Measurements from ENCODE around the gene PCBP3.
A peak's percentile ranks its signal among the peaks of the same experiment; 100 is the strongest.

PCBP3 gene

GRCh38 chr21:45930792-45931191 lies 287.3 kb downstream of the PCBP3 start:
- TF ChIP-seq ZNF274 (IDR thresholded peaks at IDR 0.05; ENCODE audit: low read depth, low read length) (no peak), SUZ12 (IDR thresholded peaks at IDR 0.05; ENCODE audit: extremely low read depth, insufficient read depth, insufficient read length) (no peak), YY1 (IDR thresholded peaks at IDR 0.05; ENCODE audit: insufficient read depth, insufficient read length) (no peak)
- DNase-seq (ENCODE audit: low read depth, low spot score) = no peak
- peaks cover 10% of the 10 kb centered on the region for H3K27me3 ChIP-seq (ENCODE audit: insufficient read depth, insufficient read length)
- no peaks in the 10 kb centered on the region for H3K4me1 ChIP-seq (ENCODE audit: insufficient read depth, insufficient read length)
- H3K4me3 ChIP-seq (ENCODE audit: insufficient read length, low read depth) = no peak overlapping the region
- no peak overlapping the region for H3K9ac ChIP-seq (ENCODE audit: insufficient read length, low read depth)
- peaks cover 30% of the 10 kb centered on the region for H3K9me3 ChIP-seq (ENCODE audit: insufficient read depth, low read length)
- no peaks in the 10 kb centered on the region for H3K36me3 ChIP-seq (ENCODE audit: insufficient read depth, insufficient read length, low read length)

- H3K27me3 ChIP-seq (ENCODE audit: insufficient read depth, insufficient read length) = peaks cover 8% of the 10 kb centered on the region
- H3K9ac ChIP-seq (ENCODE audit: insufficient read length, low read depth) = no peak overlapping the region
- peaks cover 37% of the 10 kb centered on the region for H3K9me3 ChIP-seq (ENCODE audit: insufficient read depth, low read length)
- TF ChIP-seq YY1 (IDR thresholded peaks at IDR 0.05; ENCODE audit: insufficient read depth, insufficient read length) (no peak), ZNF274 (IDR thresholded peaks at IDR 0.05; ENCODE audit: low read depth, low read length) (no peak), SUZ12 (IDR thresholded peaks at IDR 0.05; ENCODE audit: extremely low read depth, insufficient read depth, insufficient read length) (no peak)
- no peak for DNase-seq (ENCODE audit: low read depth, low spot score)
- no peaks in the 10 kb centered on the region for H3K36me3 ChIP-seq (ENCODE audit: insufficient read depth, insufficient read length, low read length)
- H3K4me1 ChIP-seq (ENCODE audit: insufficient read depth, insufficient read length) = no peaks in the 10 kb centered on the region
- no peak overlapping the region for H3K4me3 ChIP-seq (ENCODE audit: insufficient read length, low read depth)
Measured at GRCh38 chr21:45931397-45931969, 288.0 kb downstream of the PCBP3 start.

GRCh38 chr21:45932922-45933502 lies 289.5 kb downstream of the PCBP3 start:
- TF ChIP-seq SUZ12 (IDR thresholded peaks at IDR 0.05; ENCODE audit: extremely low read depth, insufficient read depth, insufficient read length) = no peak
- TF ChIP-seq YY1 (IDR thresholded peaks at IDR 0.05; ENCODE audit: insufficient read depth, insufficient read length) = no peak
- no peak for TF ChIP-seq ZNF274 (IDR thresholded peaks at IDR 0.05; ENCODE audit: low read depth, low read length)
- Histone ChIP-seq H3K9ac (ENCODE audit: insufficient read length, low read depth) (no peak overlapping the region), H3K36me3 (ENCODE audit: insufficient read depth, insufficient read length, low read length) (no peaks in the 10 kb centered on the region), H3K9me3 (ENCODE audit: insufficient read depth, low read length) (peaks cover 53% of the 10 kb centered on the region), H3K27me3 (ENCODE audit: insufficient read depth, insufficient read length) (peaks cover 18% of the 10 kb centered on the region), H3K4me3 (ENCODE audit: insufficient read length, low read depth) (no peak overlapping the region), H3K4me1 (ENCODE audit: insufficient read depth, insufficient read length) (no peaks in the 10 kb centered on the region)
- DNase-seq (ENCODE audit: low read depth, low spot score) = no peak

GRCh38 chr21:45934085-45934484 lies 290.6 kb downstream of the PCBP3 start:
- no peaks in the 10 kb centered on the region for H3K36me3 ChIP-seq (ENCODE audit: insufficient read depth, insufficient read length, low read length)
- DNase-seq (ENCODE audit: low read depth, low spot score) = no peak
- no peak overlapping the region for H3K9ac ChIP-seq (ENCODE audit: insufficient read length, low read depth)
- no peaks in the 10 kb centered on the region for H3K4me1 ChIP-seq (ENCODE audit: insufficient read depth, insufficient read length)
- no peak for TF ChIP-seq SUZ12 (IDR thresholded peaks at IDR 0.05; ENCODE audit: extremely low read depth, insufficient read depth, insufficient read length)
- TF ChIP-seq ZNF274 (IDR thresholded peaks at IDR 0.05; ENCODE audit: low read depth, low read length) = no peak
- no peak for TF ChIP-seq YY1 (IDR thresholded peaks at IDR 0.05; ENCODE audit: insufficient read depth, insufficient read length)
- no peak overlapping the region for H3K4me3 ChIP-seq (ENCODE audit: insufficient read length, low read depth)
- H3K27me3 ChIP-seq (ENCODE audit: insufficient read depth, insufficient read length) = peaks cover 23% of the 10 kb centered on the region
- peaks cover 62% of the 10 kb centered on the region for H3K9me3 ChIP-seq (ENCODE audit: insufficient read depth, low read length)

- no peak overlapping the region for H3K9ac ChIP-seq (ENCODE audit: insufficient read length, low read depth)
- no peaks in the 10 kb centered on the region for H3K4me1 ChIP-seq (ENCODE audit: insufficient read depth, insufficient read length)
- peaks cover 23% of the 10 kb centered on the region for H3K27me3 ChIP-seq (ENCODE audit: insufficient read depth, insufficient read length)
- peaks cover 65% of the 10 kb centered on the region for H3K9me3 ChIP-seq (ENCODE audit: insufficient read depth, low read length)
- no peak overlapping the region for H3K4me3 ChIP-seq (ENCODE audit: insufficient read length, low read depth)
- no peaks in the 10 kb centered on the region for H3K36me3 ChIP-seq (ENCODE audit: insufficient read depth, insufficient read length, low read length)
- DNase-seq (ENCODE audit: low read depth, low spot score) = no peak
- TF ChIP-seq SUZ12 (IDR thresholded peaks at IDR 0.05; ENCODE audit: extremely low read depth, insufficient read depth, insufficient read length) (no peak), ZNF274 (IDR thresholded peaks at IDR 0.05; ENCODE audit: low read depth, low read length) (no peak), YY1 (IDR thresholded peaks at IDR 0.05; ENCODE audit: insufficient read depth, insufficient read length) (no peak)
Measured at GRCh38 chr21:45934554-45934953, 291.0 kb downstream of the PCBP3 start.

- Histone ChIP-seq H3K9me3 (ENCODE audit: insufficient read depth, low read length) (peaks cover 68% of the 10 kb centered on the region), H3K27me3 (ENCODE audit: insufficient read depth, insufficient read length) (peaks cover 21% of the 10 kb centered on the region)
- peak; percentile 46 for DNase-seq (ENCODE audit: low read depth, low spot score)
Measured at GRCh38 chr21:45935628-45936027, 292.1 kb downstream of the PCBP3 start.

GRCh38 chr21:45937721-45938452 lies 294.4 kb downstream of the PCBP3 start:
- peaks cover 66% of the 10 kb centered on the region for H3K9me3 ChIP-seq (ENCODE audit: insufficient read depth, low read length)
- no peaks in the 10 kb centered on the region for H3K36me3 ChIP-seq (ENCODE audit: insufficient read depth, insufficient read length, low read length)
- H3K4me3 ChIP-seq (ENCODE audit: insufficient read length, low read depth) = no peak overlapping the region
- no peak for TF ChIP-seq YY1 (IDR thresholded peaks at IDR 0.05; ENCODE audit: insufficient read depth, insufficient read length)
- TF ChIP-seq ZNF274 (IDR thresholded peaks at IDR 0.05; ENCODE audit: low read depth, low read length) = no peak
- TF ChIP-seq SUZ12 (IDR thresholded peaks at IDR 0.05; ENCODE audit: extremely low read depth, insufficient read depth, insufficient read length) = no peak
- no peak overlapping the region for H3K9ac ChIP-seq (ENCODE audit: insufficient read length, low read depth)
- no peaks in the 10 kb centered on the region for H3K4me1 ChIP-seq (ENCODE audit: insufficient read depth, insufficient read length)
- no peak for DNase-seq (ENCODE audit: low read depth, low spot score)
- H3K27me3 ChIP-seq (ENCODE audit: insufficient read depth, insufficient read length) = peaks cover 16% of the 10 kb centered on the region

More at GRCh38 chr21:45935628-45936027, 292.1 kb downstream of the PCBP3 start:
- no peaks in the 10 kb centered on the region for H3K36me3 ChIP-seq (ENCODE audit: insufficient read depth, insufficient read length, low read length)
- no peak overlapping the region for H3K4me3 ChIP-seq (ENCODE audit: insufficient read length, low read depth)
- H3K4me1 ChIP-seq (ENCODE audit: insufficient read depth, insufficient read length) = no peaks in the 10 kb centered on the region
- TF ChIP-seq ZNF274 (IDR thresholded peaks at IDR 0.05; ENCODE audit: low read depth, low read length) (no peak), SUZ12 (IDR thresholded peaks at IDR 0.05; ENCODE audit: extremely low read depth, insufficient read depth, insufficient read length) (no peak), YY1 (IDR thresholded peaks at IDR 0.05; ENCODE audit: insufficient read depth, insufficient read length) (no peak)
- H3K9ac ChIP-seq (ENCODE audit: insufficient read length, low read depth) = no peak overlapping the region
